ENCODE results near the gene SLC10A7.

The SLC10A7 gene

DNA sequence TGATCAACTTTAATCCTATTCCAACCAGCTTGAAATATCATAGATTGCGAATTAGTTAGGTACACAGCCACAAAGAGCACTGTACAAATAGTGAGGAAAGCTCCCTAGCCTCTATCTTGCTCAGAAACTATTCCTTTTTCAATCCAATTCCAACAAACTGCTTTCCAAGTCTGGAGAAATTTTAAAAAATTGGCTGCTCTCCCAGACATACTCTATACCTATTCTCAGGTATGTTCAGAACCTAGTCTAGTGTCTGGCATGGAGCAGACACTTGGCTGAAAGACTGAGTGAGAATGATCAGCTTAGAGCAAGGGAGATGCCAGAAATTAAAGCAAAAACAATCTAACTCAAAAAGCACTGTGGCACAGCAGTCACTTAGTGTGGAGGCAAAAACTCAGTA is 105.9 kb downstream of the SLC10A7 start:
- DNase-seq (ENCODE audit: low read depth): no peak
- no peak overlapping the region for H3K4me3 ChIP-seq (ENCODE audit: low read depth, low read length)
- TF ChIP-seq, protein P1, sequence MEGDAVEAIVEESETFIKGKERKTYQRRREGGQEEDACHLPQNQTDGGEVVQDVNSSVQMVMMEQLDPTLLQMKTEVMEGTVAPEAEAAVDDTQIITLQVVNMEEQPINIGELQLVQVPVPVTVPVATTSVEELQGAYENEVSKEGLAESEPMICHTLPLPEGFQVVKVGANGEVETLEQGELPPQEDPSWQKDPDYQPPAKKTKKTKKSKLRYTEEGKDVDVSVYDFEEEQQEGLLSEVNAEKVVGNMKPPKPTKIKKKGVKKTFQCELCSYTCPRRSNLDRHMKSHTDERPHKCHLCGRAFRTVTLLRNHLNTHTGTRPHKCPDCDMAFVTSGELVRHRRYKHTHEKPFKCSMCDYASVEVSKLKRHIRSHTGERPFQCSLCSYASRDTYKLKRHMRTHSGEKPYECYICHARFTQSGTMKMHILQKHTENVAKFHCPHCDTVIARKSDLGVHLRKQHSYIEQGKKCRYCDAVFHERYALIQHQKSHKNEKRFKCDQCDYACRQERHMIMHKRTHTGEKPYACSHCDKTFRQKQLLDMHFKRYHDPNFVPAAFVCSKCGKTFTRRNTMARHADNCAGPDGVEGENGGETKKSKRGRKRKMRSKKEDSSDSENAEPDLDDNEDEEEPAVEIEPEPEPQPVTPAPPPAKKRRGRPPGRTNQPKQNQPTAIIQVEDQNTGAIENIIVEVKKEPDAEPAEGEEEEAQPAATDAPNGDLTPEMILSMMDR (conservative IDR thresholded peaks at IDR 0.05; ENCODE audit: low read depth, low read length): no peak

DNA sequence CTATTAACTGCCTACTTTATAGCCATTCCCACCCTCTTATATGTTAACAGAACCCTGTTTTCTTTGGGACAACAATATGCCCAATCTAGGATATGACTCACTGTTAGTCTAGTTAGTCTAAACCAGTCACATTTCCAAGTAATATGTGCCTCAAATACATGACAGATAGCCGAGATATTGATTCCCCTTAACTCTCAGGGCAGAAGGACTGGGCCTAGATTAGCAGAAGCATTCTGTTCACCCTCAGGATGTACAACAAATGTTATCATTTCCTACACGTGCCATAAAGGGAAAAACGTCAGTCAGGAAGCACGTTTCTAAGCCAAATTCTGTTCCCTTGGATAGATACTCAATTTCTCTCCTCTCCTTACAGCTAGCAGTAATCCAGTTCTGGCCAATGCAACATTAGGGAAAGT is 114.1 kb downstream of the SLC10A7 start:
- H3K4me3 ChIP-seq (ENCODE audit: low read depth, low read length): no peak overlapping the region
- DNase-seq (ENCODE audit: low read depth): peak; percentile 19
- TF ChIP-seq, protein P1 (conservative IDR thresholded peaks at IDR 0.05; ENCODE audit: low read depth, low read length): no peak

DNA sequence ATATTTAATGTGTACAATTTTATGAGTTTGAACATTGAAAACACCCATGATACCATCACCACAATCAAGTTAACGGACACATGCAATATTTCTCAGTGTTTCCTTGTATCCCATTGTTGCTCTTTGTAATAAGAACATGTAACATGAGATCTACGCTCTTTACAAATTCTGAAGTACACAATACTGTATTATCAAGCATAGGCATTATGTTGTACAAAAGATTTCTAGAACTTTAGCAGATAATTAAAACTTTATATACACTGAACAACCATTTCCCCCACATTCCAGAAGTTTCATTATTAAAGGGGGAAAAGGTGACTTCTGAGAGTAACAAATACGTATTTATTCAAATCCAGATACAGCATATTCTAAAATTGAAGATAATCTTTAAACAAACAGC is 114.5 kb downstream of the SLC10A7 start:
- no peak overlapping the region for H3K4me3 ChIP-seq (ENCODE audit: low read depth, low read length)
- TF ChIP-seq, protein P1 (conservative IDR thresholded peaks at IDR 0.05; ENCODE audit: low read depth, low read length): no peak
- no peak for DNase-seq (ENCODE audit: low read depth)

DNA sequence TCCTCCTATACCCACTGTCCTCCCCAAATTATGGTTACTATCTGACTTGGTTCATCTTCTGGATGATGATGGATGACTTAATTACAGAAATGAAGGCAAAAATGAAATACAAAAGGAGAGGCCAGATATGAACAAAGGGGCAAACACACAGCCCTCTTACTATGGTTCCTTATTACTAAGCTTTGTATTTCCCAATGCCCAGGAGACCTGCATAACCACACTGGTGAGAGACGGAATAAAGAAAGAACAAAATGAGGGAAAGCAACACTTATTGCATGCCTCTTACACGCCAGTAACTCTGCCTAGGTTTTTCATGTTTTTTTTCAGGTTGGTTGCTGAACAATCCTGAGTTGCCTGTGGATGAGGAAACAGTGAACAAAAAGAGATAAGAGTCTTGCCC is 120.5 kb downstream of the SLC10A7 start:
- H3K4me3 ChIP-seq (ENCODE audit: low read depth, low read length): no peak overlapping the region
- TF ChIP-seq, protein P1 (conservative IDR thresholded peaks at IDR 0.05; ENCODE audit: low read depth, low read length): no peak
- DNase-seq (ENCODE audit: low read depth): peak; percentile 23

DNA sequence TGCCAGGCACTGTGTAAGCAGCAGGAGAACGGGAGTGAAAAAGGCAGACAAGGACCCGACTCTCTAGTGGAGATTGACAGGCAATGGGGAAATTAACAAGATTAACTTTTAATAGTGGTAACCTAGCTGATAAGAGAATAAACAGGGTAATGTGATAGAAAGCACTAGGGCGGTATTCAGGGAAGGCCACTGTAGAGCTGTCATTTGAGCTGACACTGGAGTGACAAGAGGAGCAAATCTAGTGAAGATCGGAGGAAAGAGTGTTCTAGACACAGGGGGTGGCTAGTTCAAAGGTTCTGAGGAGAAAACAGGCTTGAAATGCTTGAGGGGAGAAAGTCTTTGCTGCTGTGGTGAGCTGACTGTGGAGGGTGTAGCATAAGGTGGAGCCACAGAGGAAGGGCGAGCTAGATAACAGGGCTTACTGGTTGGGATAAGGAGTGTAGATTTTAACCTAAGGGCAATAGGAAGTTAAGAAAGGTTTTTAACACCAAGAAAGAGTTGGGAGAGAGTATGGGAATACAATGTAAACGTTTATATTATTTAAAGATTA is 122.8 kb downstream of the SLC10A7 start:
- H3K4me3 ChIP-seq (ENCODE audit: low read depth, low read length): no peak overlapping the region
- DNase-seq (ENCODE audit: low read depth): no peak
- TF ChIP-seq, protein P1 (conservative IDR thresholded peaks at IDR 0.05; ENCODE audit: low read depth, low read length): no peak

DNA sequence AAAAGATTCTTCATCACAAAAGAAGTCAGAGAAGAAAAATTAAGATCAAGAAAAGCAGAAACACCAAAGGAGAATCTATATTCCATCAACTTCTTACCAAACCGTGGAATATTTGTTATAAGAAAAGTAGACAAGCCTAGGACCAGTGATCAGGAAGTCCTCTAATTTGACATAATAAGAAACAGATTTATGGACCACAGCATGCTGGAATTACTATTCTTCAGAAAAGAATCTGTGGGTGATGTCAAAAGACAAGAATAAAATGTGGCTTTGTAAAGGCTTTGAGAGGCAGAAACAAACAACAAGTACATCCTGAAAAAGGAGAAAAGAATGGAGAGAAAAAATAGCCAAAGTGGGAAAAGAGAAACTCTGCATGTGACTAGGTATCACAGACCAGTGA is 123.3 kb downstream of the SLC10A7 start:
- no peak overlapping the region for H3K4me3 ChIP-seq (ENCODE audit: low read depth, low read length)
- no peak for DNase-seq (ENCODE audit: low read depth)
- TF ChIP-seq, protein P1 (conservative IDR thresholded peaks at IDR 0.05; ENCODE audit: low read depth, low read length): no peak

DNA sequence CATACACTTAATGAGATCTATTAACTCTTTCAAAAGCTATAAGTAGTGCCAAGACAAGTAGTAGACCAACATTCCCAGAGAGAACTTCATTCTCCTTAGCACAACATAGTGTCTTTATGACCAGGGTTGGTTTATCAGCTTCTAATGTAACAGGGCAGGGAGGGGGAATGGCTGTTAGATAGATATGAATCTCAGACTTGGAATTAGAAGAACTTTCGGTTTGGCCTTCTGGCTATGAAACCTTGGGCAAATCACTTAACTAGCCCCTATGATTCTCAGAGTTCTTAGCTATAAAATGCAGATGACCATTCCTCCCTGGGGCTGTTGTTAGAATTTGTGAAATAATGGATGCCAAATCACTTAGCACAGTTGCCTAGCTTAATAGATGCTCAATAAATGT is 132.2 kb downstream of the SLC10A7 start:
- TF ChIP-seq, protein P1 (conservative IDR thresholded peaks at IDR 0.05; ENCODE audit: low read depth, low read length): no peak
- no peak for DNase-seq (ENCODE audit: low read depth)
- H3K4me3 ChIP-seq (ENCODE audit: low read depth, low read length): no peak overlapping the region
